ENCODE data around the gene PRKRA. TPM values are rescaled to one million over a fixed set of nuclear protein-coding genes. Genes with fewer than 3 reads are reported as not detected.
A peak's percentile ranks its signal among the peaks of the same experiment; 100 is the strongest.

Gene PRKRA
- total RNA-seq (2022) = 58.3 and 60.2 TPM in 2 replicates
- Bru-seq, nascent RNA = percentile 93 among the genes with signal in this experiment
- percentile 91 among the genes with signal in this experiment for BruChase-seq, experiment 1, labeled RNA remaining after a 2-hour chase
- BruChase-seq, experiment 2, labeled RNA remaining after a 6-hour chase = percentile 92 among the genes with signal in this experiment
- long read RNA-seq, transcript PRKRA-201 (8 exons, 1,826 nt) = major isoform, 138 of 174 reads
- long read RNA-seq, transcript PRKRA-203 (7 exons, 1,344 nt) = minor isoform, 9 of 174 reads
- long read RNA-seq, transcript PRKRA-202 (9 exons, 1,616 nt) = minor isoform, 7 of 174 reads
- long read RNA-seq, partial matches to known transcripts = 6 of 174 reads
- long read RNA-seq, other reads (novel, unspliced or antisense) = 14 of 174 reads

DNA sequence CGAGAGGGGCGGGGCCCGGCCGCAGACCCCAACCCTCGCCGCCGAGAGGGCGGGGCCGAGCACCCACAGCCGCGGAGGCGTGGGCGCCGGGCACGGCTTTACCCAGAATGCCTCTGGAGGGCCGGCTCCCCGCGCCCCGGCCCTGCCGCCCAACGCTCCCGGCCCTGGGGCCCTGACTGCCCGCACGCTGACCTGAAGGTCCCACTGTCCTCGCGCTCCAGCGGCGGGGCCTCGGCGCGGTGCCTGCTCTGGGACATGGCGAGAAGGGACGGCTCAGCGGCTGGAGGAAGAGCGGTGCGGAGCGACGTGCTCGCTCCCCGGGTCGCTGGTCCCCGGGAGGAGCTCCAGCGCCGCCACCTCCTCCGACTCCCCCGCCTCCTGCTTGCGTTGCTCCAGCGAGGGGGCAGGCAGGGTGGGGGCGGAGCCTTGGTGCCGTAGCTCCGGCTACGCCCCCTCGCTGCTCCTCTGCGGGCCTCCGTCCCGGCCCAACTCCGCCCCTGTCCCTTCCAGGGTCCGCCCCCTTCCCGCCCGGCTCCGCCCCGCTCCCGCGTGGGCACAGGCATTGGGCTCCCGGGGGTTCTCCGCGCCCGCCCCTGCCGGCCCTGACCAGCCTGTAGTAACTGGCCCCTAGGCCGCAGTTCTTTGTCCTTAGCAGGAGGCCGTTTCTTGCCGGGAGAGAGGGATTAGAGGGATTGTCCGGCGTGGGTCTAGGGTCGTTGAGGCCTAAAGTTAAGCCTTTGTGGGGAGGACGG, at the start of gene PRKRA, which contains the start of gene PJVK:
Gene PRKRA (minus strand): TSS at position 402 of the 752 bp plus-strand sequence. CDS start 145 bp downstream, at position 257.
Gene PJVK (plus strand): TSS at position 605 of the 752 bp plus-strand sequence. CDS start 2,032 bp downstream, outside the sequence.
- CTCF ChIA-PET = interaction anchor here (0.6 to 1.0 kb wide), 4 partner anchors 22 to 111 kb away, joined by 3 to 5 read pairs (median 4); partner anchors contain the start of gene PLEKHA3
- Mint-ChIP-seq H3K27ac (ENCODE audit: unreplicated experiment) (peak within 1 kb of the TSS; percentile 100), H3K4me1 (ENCODE audit: low read depth, unreplicated experiment) (peaks cover 11% of the 10 kb centered on the region), H3K9me3 (ENCODE audit: unreplicated experiment) (no peaks in the 10 kb centered on the region), H3K27me3 (ENCODE audit: insufficient read depth, unreplicated experiment) (peaks cover 5% of the 10 kb centered on the region), H3K4me3 (ENCODE audit: unreplicated experiment) (peak within 1 kb of the TSS; percentile 93), H3K36me3 (ENCODE audit: insufficient read depth, unreplicated experiment) (peaks cover 40% of the 10 kb centered on the region)
- peak within 1 kb of the TSS; percentile 99 for H3K4me3 ChIP-seq (ENCODE audit: low read depth, low read length)
- no peaks in the 10 kb centered on the region for H3K9me3 ChIP-seq
- no TSS peak for BruUV-seq (replicated peaks)
- TF ChIP-seq, protein P1, sequence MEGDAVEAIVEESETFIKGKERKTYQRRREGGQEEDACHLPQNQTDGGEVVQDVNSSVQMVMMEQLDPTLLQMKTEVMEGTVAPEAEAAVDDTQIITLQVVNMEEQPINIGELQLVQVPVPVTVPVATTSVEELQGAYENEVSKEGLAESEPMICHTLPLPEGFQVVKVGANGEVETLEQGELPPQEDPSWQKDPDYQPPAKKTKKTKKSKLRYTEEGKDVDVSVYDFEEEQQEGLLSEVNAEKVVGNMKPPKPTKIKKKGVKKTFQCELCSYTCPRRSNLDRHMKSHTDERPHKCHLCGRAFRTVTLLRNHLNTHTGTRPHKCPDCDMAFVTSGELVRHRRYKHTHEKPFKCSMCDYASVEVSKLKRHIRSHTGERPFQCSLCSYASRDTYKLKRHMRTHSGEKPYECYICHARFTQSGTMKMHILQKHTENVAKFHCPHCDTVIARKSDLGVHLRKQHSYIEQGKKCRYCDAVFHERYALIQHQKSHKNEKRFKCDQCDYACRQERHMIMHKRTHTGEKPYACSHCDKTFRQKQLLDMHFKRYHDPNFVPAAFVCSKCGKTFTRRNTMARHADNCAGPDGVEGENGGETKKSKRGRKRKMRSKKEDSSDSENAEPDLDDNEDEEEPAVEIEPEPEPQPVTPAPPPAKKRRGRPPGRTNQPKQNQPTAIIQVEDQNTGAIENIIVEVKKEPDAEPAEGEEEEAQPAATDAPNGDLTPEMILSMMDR (IDR thresholded peaks at IDR 0.05; ENCODE audit: insufficient read depth in 1 of 2, low read depth in 1 of 2, low read length in 1 of 2, severe bottlenecking in 1 of 2, unreplicated experiment in 1 of 2) = peak in 1 of 2 experiments; percentile 1
- intact Hi-C loops (cut with micrococcal nuclease; ENCODE audit: unreplicated experiment) = loop anchor here (1.0 kb wide), 2 partner anchors 29 to 72 kb away; partner anchors contain the start of gene PLEKHA3
- H3K4me1 ChIP-seq = no peaks in the 10 kb centered on the region
- peak; percentile 97 to 99 for DNase-seq
- H3K36me3 ChIP-seq (ENCODE audit: control insufficient read depth, insufficient read depth, low read length) = peaks cover 3% of the 10 kb centered on the region; the same call in 1 of the 2 replicates
- H3K27me3 ChIP-seq (replicated peaks; ENCODE audit: control insufficient read depth, insufficient read depth, low read length) = no peaks in the 10 kb centered on the region
- POLR2A ChIA-PET = interaction anchor here (0.6 to 1.4 kb wide), 10 partner anchors 10 to 339 kb away, joined by 3 to 22 read pairs (median 4); partner anchors contain the start of genes PLEKHA3 and RBM45

DNA sequence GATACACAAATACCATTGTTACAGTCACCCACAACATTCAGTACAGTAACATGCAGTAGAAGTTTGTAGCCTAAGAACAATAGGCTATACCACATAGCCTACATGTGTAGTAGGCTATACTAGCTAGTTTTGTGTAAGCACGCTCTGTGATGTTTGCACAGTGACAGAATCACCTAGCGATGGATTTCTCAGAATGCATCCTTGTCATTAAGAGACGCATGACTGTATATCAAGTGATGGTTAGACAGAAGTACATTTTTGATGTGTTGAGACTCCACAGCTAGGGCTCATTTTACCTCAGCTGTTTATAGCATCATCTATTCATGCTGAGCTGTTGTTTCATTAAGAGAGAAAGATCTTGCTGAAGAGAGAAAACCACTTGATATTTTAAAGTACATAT, 48.7 kb upstream of the PRKRA start:
- H3K4me3 Mint-ChIP-seq (ENCODE audit: unreplicated experiment) = no peak overlapping the region
- ChIA-PET CTCF (no interaction called here), POLR2A (no interaction called here)
- BruUV-seq (replicated peaks) = no TSS peak
- Histone ChIP-seq H3K4me3 (ENCODE audit: low read depth, low read length) (no peak overlapping the region), H3K9me3 (no peaks in the 10 kb centered on the region), H3K36me3 (ENCODE audit: control insufficient read depth, insufficient read depth, low read length) (no peaks in the 10 kb centered on the region; the same call in 1 of the 2 replicates), H3K4me1 (no peaks in the 10 kb centered on the region), H3K27me3 (replicated peaks; ENCODE audit: control insufficient read depth, insufficient read depth, low read length) (no peaks in the 10 kb centered on the region)
- intact Hi-C loops (cut with micrococcal nuclease; ENCODE audit: unreplicated experiment) = no loop called here
- no peaks in the 10 kb centered on the region for H3K4me1 Mint-ChIP-seq (ENCODE audit: low read depth, unreplicated experiment)
- DNase-seq = no peak
- no peaks in the 10 kb centered on the region for H3K9me3 Mint-ChIP-seq (ENCODE audit: unreplicated experiment)
- no peaks in the 10 kb centered on the region for H3K27me3 Mint-ChIP-seq (ENCODE audit: insufficient read depth, unreplicated experiment)
- peaks cover 29% of the 10 kb centered on the region for H3K36me3 Mint-ChIP-seq (ENCODE audit: insufficient read depth, unreplicated experiment)
- TF ChIP-seq, protein P1 (IDR thresholded peaks at IDR 0.05; ENCODE audit: insufficient read depth in 1 of 2, low read depth in 1 of 2, low read length in 1 of 2, severe bottlenecking in 1 of 2, unreplicated experiment in 1 of 2) = no peak
- no peak overlapping the region for H3K27ac Mint-ChIP-seq (ENCODE audit: unreplicated experiment)

DNA sequence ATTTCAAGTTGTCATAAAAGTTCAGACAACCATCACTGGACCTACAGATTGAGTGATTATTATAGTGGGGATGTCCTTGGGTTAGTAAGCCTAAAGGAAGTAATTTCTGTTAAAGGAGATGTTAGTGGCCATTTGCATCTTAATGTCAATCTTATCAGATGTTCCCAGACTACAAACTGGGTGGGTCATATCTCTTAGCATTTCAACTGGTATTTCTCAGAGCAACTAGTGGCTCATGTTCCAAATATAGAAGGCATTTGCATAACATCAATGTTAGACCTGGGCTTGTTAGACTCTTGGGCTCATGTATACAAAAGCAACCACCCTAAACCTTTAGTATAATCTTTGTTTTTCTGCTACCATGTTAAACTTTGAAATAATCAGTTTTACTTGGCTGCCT, 47.2 kb upstream of the PRKRA start:
- Mint-ChIP-seq H3K27ac (ENCODE audit: unreplicated experiment) (no peak overlapping the region), H3K4me1 (ENCODE audit: low read depth, unreplicated experiment) (no peaks in the 10 kb centered on the region), H3K27me3 (ENCODE audit: insufficient read depth, unreplicated experiment) (no peaks in the 10 kb centered on the region), H3K9me3 (ENCODE audit: unreplicated experiment) (no peaks in the 10 kb centered on the region), H3K4me3 (ENCODE audit: unreplicated experiment) (no peak overlapping the region), H3K36me3 (ENCODE audit: insufficient read depth, unreplicated experiment) (peaks cover 34% of the 10 kb centered on the region)
- no peaks in the 10 kb centered on the region; the same call in 1 of the 2 replicates for H3K36me3 ChIP-seq (ENCODE audit: control insufficient read depth, insufficient read depth, low read length)
- ChIA-PET CTCF (no interaction called here), POLR2A (no interaction called here)
- TF ChIP-seq, protein P1 (IDR thresholded peaks at IDR 0.05; ENCODE audit: insufficient read depth in 1 of 2, low read depth in 1 of 2, low read length in 1 of 2, severe bottlenecking in 1 of 2, unreplicated experiment in 1 of 2) = no peak
- H3K9me3 ChIP-seq = no peaks in the 10 kb centered on the region
- BruUV-seq (replicated peaks) = no TSS peak
- no peaks in the 10 kb centered on the region for H3K4me1 ChIP-seq
- H3K27me3 ChIP-seq (replicated peaks; ENCODE audit: control insufficient read depth, insufficient read depth, low read length) = no peaks in the 10 kb centered on the region
- no peak for DNase-seq
- intact Hi-C loops (cut with micrococcal nuclease; ENCODE audit: unreplicated experiment) = no loop called here
- no peak overlapping the region for H3K4me3 ChIP-seq (ENCODE audit: low read depth, low read length)

Data from Caco-2 (cell line).